Measurements from ENCODE around the gene IGF2BP2. TPM values are rescaled to one million over a fixed set of nuclear protein-coding genes. Genes with fewer than 3 reads are reported as not detected.
A peak's percentile ranks its signal among the peaks of the same experiment; 100 is the strongest.

The IGF2BP2 gene
- total RNA-seq, 1 experiment from 2014 or later, result 97.8 TPM

DNA sequence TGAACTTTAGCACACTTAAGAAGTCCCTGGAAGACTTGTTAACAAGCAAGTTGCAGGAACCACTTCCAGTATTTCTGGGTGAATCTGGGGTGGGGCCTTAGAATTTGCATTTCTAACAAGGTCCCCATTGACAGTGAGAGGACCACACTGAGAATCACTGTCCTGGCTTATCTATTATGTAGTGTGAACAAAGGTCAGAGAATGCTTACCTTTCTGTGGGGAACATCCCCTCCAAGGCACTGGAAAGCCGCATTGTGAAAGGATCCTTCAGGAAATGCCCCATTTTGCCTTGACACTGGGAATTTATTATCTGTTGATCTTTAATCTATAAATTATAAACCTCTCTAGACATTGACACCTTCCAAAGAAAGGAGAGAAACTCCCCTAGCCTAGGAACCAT lies 74.8 kb downstream of the IGF2BP2 start:
- Histone ChIP-seq H3K27ac (ENCODE audit: low read length) (no peak overlapping the region), H3K9me3 (ENCODE audit: control insufficient read depth, insufficient read depth, low read depth, low read length) (no peaks in the 10 kb centered on the region), H3K4me1 (ENCODE audit: control insufficient read depth, insufficient read depth, low read length) (peaks cover 27% of the 10 kb centered on the region), H3K4me3 (ENCODE audit: low read depth in 2 of 2, low read length in 2 of 2) (no peak overlapping the region), H3K27me3 (ENCODE audit: control insufficient read depth, insufficient read depth, low read length) (no peaks in the 10 kb centered on the region), H3K36me3 (ENCODE audit: control insufficient read depth, insufficient read depth, low read length) (no peaks in the 10 kb centered on the region)
- ChIA-PET POLR2A (no interaction called here), CTCF (interaction anchor here (0.5 to 0.9 kb wide), 2 partner anchors 19 to 73 kb away, joined by 4 to 6 read pairs; no protein-coding TSS in a partner anchor)
- DNase-seq (ENCODE audit: low read depth, low spot score) (no peak), ATAC-seq (no peak)
- BruUV-seq (replicated peaks), result no TSS peak
- no peak for TF ChIP-seq POLR2AphosphoS5 (IDR thresholded peaks at IDR 0.05; ENCODE audit: low read depth, low read length)
- TF ChIP-seq, protein P1, sequence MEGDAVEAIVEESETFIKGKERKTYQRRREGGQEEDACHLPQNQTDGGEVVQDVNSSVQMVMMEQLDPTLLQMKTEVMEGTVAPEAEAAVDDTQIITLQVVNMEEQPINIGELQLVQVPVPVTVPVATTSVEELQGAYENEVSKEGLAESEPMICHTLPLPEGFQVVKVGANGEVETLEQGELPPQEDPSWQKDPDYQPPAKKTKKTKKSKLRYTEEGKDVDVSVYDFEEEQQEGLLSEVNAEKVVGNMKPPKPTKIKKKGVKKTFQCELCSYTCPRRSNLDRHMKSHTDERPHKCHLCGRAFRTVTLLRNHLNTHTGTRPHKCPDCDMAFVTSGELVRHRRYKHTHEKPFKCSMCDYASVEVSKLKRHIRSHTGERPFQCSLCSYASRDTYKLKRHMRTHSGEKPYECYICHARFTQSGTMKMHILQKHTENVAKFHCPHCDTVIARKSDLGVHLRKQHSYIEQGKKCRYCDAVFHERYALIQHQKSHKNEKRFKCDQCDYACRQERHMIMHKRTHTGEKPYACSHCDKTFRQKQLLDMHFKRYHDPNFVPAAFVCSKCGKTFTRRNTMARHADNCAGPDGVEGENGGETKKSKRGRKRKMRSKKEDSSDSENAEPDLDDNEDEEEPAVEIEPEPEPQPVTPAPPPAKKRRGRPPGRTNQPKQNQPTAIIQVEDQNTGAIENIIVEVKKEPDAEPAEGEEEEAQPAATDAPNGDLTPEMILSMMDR (IDR thresholded peaks at IDR 0.05), result no peak
- TF ChIP-seq, protein P2, sequence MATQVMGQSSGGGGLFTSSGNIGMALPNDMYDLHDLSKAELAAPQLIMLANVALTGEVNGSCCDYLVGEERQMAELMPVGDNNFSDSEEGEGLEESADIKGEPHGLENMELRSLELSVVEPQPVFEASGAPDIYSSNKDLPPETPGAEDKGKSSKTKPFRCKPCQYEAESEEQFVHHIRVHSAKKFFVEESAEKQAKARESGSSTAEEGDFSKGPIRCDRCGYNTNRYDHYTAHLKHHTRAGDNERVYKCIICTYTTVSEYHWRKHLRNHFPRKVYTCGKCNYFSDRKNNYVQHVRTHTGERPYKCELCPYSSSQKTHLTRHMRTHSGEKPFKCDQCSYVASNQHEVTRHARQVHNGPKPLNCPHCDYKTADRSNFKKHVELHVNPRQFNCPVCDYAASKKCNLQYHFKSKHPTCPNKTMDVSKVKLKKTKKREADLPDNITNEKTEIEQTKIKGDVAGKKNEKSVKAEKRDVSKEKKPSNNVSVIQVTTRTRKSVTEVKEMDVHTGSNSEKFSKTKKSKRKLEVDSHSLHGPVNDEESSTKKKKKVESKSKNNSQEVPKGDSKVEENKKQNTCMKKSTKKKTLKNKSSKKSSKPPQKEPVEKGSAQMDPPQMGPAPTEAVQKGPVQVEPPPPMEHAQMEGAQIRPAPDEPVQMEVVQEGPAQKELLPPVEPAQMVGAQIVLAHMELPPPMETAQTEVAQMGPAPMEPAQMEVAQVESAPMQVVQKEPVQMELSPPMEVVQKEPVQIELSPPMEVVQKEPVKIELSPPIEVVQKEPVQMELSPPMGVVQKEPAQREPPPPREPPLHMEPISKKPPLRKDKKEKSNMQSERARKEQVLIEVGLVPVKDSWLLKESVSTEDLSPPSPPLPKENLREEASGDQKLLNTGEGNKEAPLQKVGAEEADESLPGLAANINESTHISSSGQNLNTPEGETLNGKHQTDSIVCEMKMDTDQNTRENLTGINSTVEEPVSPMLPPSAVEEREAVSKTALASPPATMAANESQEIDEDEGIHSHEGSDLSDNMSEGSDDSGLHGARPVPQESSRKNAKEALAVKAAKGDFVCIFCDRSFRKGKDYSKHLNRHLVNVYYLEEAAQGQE (IDR thresholded peaks at IDR 0.05; ENCODE audit: insufficient read depth in 1 of 2, low read depth in 2 of 2, low read length in 1 of 2), result no peak
- TF ChIP-seq SIN3A (IDR thresholded peaks at IDR 0.05; ENCODE audit: borderline replicate concordance, insufficient read depth, low read depth, low read length), result no peak
- TF ChIP-seq TCF7L2 (IDR thresholded peaks at IDR 0.05; ENCODE audit: low read depth, low read length), result no peak
- intact Hi-C loops (cut with micrococcal nuclease; ENCODE audit: unreplicated experiment) (no loop called here), in situ Hi-C loops (cut with HindIII; ENCODE audit: low pct_unique_long_range_greater_than_20kb, low sequenced_read_pairs) (no loop called here)

DNA sequence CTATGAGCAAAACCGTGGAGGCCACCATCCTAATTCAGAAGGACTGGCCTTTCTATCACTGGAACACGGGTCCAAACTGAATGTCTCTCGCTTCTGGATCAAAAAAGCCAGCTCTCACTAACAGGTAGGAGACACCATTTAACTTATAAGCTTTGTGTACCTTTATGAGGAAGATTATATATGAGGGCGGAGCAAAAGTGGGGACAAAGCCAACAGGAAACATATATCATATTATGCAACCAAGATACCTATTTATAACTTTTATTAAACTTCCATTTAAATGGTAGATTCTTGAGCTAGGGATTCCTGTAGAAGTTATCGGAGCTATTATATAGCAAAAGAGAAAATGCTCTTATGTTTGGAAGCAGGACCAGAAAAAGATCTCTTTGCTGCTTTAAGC lies 78.4 kb downstream of the IGF2BP2 start:
- intact Hi-C loops (cut with micrococcal nuclease; ENCODE audit: unreplicated experiment), result no loop called here
- Histone ChIP-seq H3K4me1 (ENCODE audit: control insufficient read depth, insufficient read depth, low read length) (peaks cover 37% of the 10 kb centered on the region), H3K9me3 (ENCODE audit: control insufficient read depth, insufficient read depth, low read depth, low read length) (no peaks in the 10 kb centered on the region), H3K4me3 (ENCODE audit: low read depth in 2 of 2, low read length in 2 of 2) (no peak overlapping the region), H3K27ac (ENCODE audit: low read length) (peak overlapping the region; percentile 49), H3K27me3 (ENCODE audit: control insufficient read depth, insufficient read depth, low read length) (no peaks in the 10 kb centered on the region), H3K36me3 (ENCODE audit: control insufficient read depth, insufficient read depth, low read length) (no peaks in the 10 kb centered on the region)
- ATAC-seq (no peak), DNase-seq (ENCODE audit: low read depth, low spot score) (no peak)
- in situ Hi-C loops (cut with HindIII; ENCODE audit: low pct_unique_long_range_greater_than_20kb, low sequenced_read_pairs), result no loop called here
- no TSS peak for BruUV-seq (replicated peaks)
- CTCF ChIA-PET, result interaction anchor here (1.2 to 2.6 kb wide), 2 partner anchors 12 to 23 kb away, joined by 3 to 18 read pairs; no protein-coding TSS in a partner anchor
- POLR2A ChIA-PET, result no interaction called here
- TF ChIP-seq POLR2AphosphoS5 (IDR thresholded peaks at IDR 0.05; ENCODE audit: low read depth, low read length) (no peak), SIN3A (IDR thresholded peaks at IDR 0.05; ENCODE audit: borderline replicate concordance, insufficient read depth, low read depth, low read length) (no peak), TCF7L2 (IDR thresholded peaks at IDR 0.05; ENCODE audit: low read depth, low read length) (no peak)
- TF ChIP-seq, protein P2 (IDR thresholded peaks at IDR 0.05; ENCODE audit: insufficient read depth in 1 of 2, low read depth in 2 of 2, low read length in 1 of 2), result no peak
- TF ChIP-seq, protein P1 (IDR thresholded peaks at IDR 0.05), result no peak
